Measurements from ENCODE around the gene TET1. TPM values are rescaled to one million over a fixed set of nuclear protein-coding genes. Genes with fewer than 3 reads are reported as not detected.

TET1 gene
- total and polyA plus RNA-seq, 9 of the 15 experiments (the other 6 are each of a cell fraction or from before 2014, with no cell fraction given): 2.6 to 21.3 (median 11.6) TPM

GRCh38 chr10:68561865-68562649, 1.9 kb downstream of the TET1 start (continued):
- TF ChIP-seq NR1H2 (CRISPR knock-in tag; IDR thresholded peaks at IDR 0.05) (no peak), ZKSCAN8 (CRISPR knock-in tag; IDR thresholded peaks at IDR 0.05) (peak; percentile 2; the same call in 1 of the 2 replicates), FOXK1 (CRISPR knock-in tag; IDR thresholded peaks at IDR 0.05; ENCODE audit: borderline replicate concordance) (no peak), DIDO1 (tag; IDR thresholded peaks at IDR 0.05; ENCODE audit: low read depth) (no peak), TBL1XR1 (IDR thresholded peaks at IDR 0.05; ENCODE audit: low read length in 2 of 2) (no peak), CEBPG (CRISPR knock-in tag; IDR thresholded peaks at IDR 0.05) (no peak), CEBPG (tag; conservative IDR thresholded peaks at IDR 0.05 in 1 of 2, IDR thresholded peaks at IDR 0.05 in 1 of 2) (no peak), PRPF4 (IDR thresholded peaks at IDR 0.05; ENCODE audit: insufficient read depth, low read depth, low read length, poor library complexity, severe bottlenecking) (no peak), MXD1 (CRISPR knock-in tag; IDR thresholded peaks at IDR 0.05; ENCODE audit: borderline replicate concordance, poor library complexity, severe bottlenecking) (no peak), HOXB6 (CRISPR knock-in tag; IDR thresholded peaks at IDR 0.05; ENCODE audit: borderline replicate concordance) (no peak), ZBTB34 (CRISPR knock-in tag; IDR thresholded peaks at IDR 0.05) (no peak), ATF1 (CRISPR knock-in tag; IDR thresholded peaks at IDR 0.05) (no peak), ATF1 (tag; IDR thresholded peaks at IDR 0.05) (peak; percentile 11; the same call in 1 of the 2 replicates), PRDM10 (IDR thresholded peaks at IDR 0.05; ENCODE audit: partially characterized antibody) (no peak), CCNT2 (IDR thresholded peaks at IDR 0.05; ENCODE audit: borderline replicate concordance, extremely low read depth, insufficient read length, low read depth, low read length) (no peak), YY1 (IDR thresholded peaks at IDR 0.05; ENCODE audit: borderline replicate concordance in 1 of 3, control insufficient read depth in 1 of 3, extremely low read depth in 1 of 3, insufficient read depth in 3 of 3, insufficient read length in 1 of 3, insufficient replicate concordance in 2 of 3, low read depth in 1 of 3, low read length in 2 of 3) (peak in 2 of 3 experiments; percentile 37 to 67), HDAC1 (IDR thresholded peaks at IDR 0.05) (no peak; a peak in 1 of 4 replicates), ZFPM2 (CRISPR knock-in tag; IDR thresholded peaks at IDR 0.05) (no peak), XRCC5 (IDR thresholded peaks at IDR 0.05; ENCODE audit: low read depth, low read length) (no peak), CC2D1A (IDR thresholded peaks at IDR 0.05) (no peak), FOXA1 (IDR thresholded peaks at IDR 0.05; ENCODE audit: borderline replicate concordance) (no peak)

Data from K562 (cell line).